AG09319 (cell line): Measurements from ENCODE around the gene TBL1XR1.

Experiments
- DNase-seq: peaks from one replicate; pipeline ENCODE4 v3.0.0-alpha.2; 2010; ENCODE audit warnings: low read depth; ENCODE audit errors: extremely low read depth
- CTCF ChIP-seq: IDR thresholded peaks from 2 replicates; pipeline ENCODE4 v1.5.1; 2011; ENCODE audit warnings: low read depth, mild to moderate bottlenecking, inconsistent platforms, low read length, moderate library complexity

TBL1XR1 gene

DNA sequence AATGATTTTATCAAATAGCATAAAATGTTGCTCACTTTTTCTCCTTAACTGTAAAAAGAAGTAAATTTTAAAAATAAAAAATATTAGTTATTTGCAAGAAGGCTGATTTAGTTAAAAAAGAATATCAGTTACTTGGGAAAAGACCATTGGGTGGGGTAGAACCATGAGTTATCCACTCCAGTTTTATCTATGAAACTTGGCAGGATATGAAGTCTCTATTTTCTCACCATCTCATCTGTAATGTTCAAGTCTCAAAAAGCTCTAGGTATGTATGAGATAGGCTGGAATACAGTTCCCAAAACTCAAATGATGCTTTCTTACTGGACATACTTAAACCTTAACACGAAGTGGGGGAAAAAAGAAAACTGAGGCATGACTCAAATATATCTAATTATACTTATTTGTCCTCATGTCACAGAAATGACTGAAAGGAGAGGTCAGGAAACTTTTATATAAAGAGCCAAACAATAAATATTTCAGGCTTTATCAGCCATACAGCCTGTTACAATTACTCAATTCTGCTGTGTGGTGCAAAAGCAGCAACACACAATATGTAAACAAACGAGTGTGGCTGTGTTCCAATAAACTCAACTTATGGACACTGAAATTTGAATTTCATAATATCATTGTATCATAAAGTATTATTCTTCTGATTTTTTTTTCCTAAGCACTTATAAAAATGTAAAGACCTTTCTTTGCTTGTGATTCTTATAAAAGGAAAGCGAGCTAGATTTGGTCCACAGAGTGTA, 131.8 kb downstream of the TBL1XR1 start:
- no peak for DNase-seq
- TF ChIP-seq CTCF, result no peak

DNA sequence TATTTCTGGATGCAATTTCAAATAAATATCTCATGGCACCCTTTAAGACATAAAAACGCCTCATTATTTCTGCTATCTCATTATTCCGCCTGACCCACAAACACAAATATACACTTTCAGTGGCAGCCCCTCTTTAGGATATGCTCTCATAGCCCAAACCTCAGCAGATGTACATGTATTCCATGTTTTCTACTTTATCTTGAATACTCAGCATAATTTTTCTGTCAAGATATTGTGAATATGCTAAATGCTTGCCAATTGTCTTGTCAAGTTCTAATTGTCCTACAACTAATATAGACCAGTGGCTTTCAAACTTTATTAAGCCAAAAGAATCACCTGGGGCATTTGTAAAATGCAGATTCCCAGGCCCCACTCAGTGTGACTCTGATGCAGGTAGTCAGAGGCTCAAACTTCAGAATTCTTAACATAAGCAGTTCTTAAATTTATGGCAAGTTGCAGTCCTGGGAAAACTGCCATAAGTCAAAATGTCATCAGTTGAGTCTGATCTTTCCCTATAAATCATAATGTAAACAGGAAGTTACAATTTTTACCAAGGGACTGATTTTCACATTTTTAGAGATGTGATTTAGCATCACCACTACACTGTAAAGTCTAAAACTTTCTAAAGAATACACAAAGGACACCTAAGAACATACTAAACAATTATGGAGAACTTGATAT, 135.1 kb downstream of the TBL1XR1 start:
- no peak for DNase-seq
- no peak for TF ChIP-seq CTCF

- no peak for TF ChIP-seq CTCF
Measured at GRCh38 chr3:177061369-177061768, 135.9 kb downstream of the TBL1XR1 start.

GRCh38 chr3:177060492-177060891, 136.8 kb downstream of the TBL1XR1 start:
- DNase-seq, result no peak
- no peak for TF ChIP-seq CTCF

More at GRCh38 chr3:177061369-177061768, 135.9 kb downstream of the TBL1XR1 start:
- no peak for DNase-seq

- no peak for TF ChIP-seq CTCF
- DNase-seq, result no peak
Measured at GRCh38 chr3:177058648-177059047, 138.6 kb downstream of the TBL1XR1 start.

DNA sequence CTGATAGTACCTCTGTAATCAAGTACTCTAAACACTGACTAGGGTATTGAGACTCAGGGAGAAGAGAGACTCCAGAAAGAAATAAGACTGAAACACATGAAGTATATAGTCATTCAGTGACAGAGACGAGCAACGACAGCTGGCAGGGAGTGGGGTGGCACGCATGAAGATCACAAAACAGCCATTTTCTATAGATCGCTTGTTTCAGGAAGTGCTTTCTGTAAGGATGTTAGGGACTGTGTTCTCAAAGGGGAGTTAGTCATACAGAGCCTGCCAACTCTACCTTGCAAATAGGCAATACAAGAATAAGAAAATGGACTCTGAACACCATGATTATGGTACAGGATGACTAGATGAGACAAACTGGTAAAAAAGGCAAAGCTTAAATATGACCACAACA, 139.5 kb downstream of the TBL1XR1 start:
- no peak for DNase-seq
- TF ChIP-seq CTCF, result no peak

DNA sequence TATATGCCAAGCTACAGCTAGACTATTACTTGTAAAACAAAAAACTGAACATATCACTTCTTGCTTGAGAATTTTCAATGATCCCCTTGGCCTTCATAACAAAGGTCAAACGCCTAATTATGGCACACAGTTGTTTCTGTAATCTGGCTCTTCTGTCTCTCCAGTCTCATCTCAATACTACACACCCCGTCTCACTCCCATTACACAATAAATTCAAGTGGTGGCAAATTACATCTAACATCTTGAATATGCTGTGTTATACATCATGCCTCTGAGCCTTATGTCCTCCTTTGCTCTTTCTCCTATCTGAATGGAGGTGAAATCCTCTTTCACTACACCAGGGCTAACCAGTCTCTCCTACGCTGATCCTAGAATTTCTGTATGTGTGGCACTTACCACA, 140.4 kb downstream of the TBL1XR1 start:
- TF ChIP-seq CTCF, result no peak
- no peak for DNase-seq
